ENCODE data around the gene FOXD2. TPM values are rescaled to one million over a fixed set of nuclear protein-coding genes. Genes with fewer than 3 reads are reported as not detected.

FOXD2 gene
- total and polyA plus RNA-seq, 2 of the 4 experiments (the other 2 are of a cell fraction) = under 0.01 to 0.03 TPM

DNA sequence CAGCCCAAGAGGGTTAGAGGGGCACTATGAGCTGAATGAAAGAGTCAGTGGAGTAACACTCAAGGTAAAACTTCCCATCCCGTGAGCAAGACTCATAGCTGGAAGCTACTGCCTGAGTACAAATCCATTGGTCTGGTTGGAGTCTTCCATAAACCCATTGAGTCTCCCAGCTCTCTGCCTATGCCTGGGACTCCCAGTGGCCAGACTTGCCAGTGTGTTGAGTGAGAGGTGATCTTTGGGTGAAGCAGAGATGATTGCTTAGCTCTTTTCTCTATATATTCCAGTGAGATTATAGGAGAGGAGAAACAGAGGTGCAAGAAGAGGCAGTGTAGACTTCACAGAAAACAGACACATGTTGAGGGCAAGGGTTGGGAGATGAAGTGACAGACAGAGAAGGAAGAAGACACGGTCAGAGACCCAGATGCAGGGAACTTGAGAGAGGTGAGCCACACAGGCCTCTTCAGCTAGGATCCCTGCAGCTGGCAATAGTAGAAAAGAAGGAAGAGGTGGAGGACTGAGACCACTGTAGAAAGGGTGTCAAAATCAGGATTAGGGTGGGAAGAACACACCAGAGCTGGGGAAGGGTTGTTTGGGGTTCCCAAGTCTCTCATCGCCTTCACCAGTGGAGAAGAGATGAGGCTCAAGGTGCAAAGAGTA lies 3.7 kb downstream of the FOXD2 start:
- 33% methylated on average over 1 of the region's 3 CpGs; no CpG with 5 or more reads in 1 of the 2 experiments for WGBS, 2 experiments (ENCODE audit: extremely low coverage in 2 of 2, insufficient read length in 1 of 2)
- H2AFZ ChIP-seq (replicated peaks; ENCODE audit: low read length, poor library complexity) = no peak overlapping the region
- dilution Hi-C loops (cut with HindIII; ENCODE audit: low sequenced_read_pairs, unreplicated experiment) = no loop called here
- in situ Hi-C loops (cut with MboI; ENCODE audit: low sequenced_read_pairs) = no loop called here
- H3K36me3 ChIP-seq (ENCODE audit: control insufficient read depth, insufficient read depth, low read length) = no peaks in the 10 kb centered on the region
- no peak overlapping the region for H2AK9ac ChIP-seq (replicated peaks; ENCODE audit: low read depth, low read length, poor library complexity)
- intact Hi-C loops (cut with micrococcal nuclease) = no loop called here
- no peak for ATAC-seq (ENCODE audit: low read depth)
- no peaks in the 10 kb centered on the region for H4K20me1 ChIP-seq (ENCODE audit: insufficient read depth, low read length)
- H3K4me2 ChIP-seq (ENCODE audit: low read depth, low read length) = no peak overlapping the region
- no peaks in the 10 kb centered on the region; a peak in 1 of 4 replicates for H3K79me1 ChIP-seq (ENCODE audit: low read depth in 1 of 2, low read length in 2 of 2)
- H3K9me3 ChIP-seq (ENCODE audit: control insufficient read depth, insufficient read depth, low read length) = peaks cover 6% of the 10 kb centered on the region; the same call in 1 of the 2 replicates
- ChIA-PET POLR2A (ENCODE audit: unreplicated experiment) (no interaction called here), CTCF (interaction anchor here (1.8 kb wide), 1 partner anchor 9 kb away, joined by 4 read pairs; no protein-coding TSS in a partner anchor)
- H2BK15ac ChIP-seq (ENCODE audit: low read depth, low read length) = no peak overlapping the region
- no peak overlapping the region for H4K91ac ChIP-seq (ENCODE audit: insufficient read depth, low read depth, low read length)
- no peak overlapping the region for H3K56ac ChIP-seq (ENCODE audit: extremely low read depth, insufficient read depth, low read length)
- no peak overlapping the region for H2BK5ac ChIP-seq (ENCODE audit: low read depth, low read length, poor library complexity, severe bottlenecking)
- no peak overlapping the region for H3K14ac ChIP-seq (replicated peaks; ENCODE audit: low read depth, low read length)
- no peak overlapping the region for H2BK120ac ChIP-seq (ENCODE audit: low read depth, low read length)
- no peak overlapping the region for H3K4ac ChIP-seq (ENCODE audit: low read depth, low read length)
- no peak overlapping the region for H3K23ac ChIP-seq (ENCODE audit: low read depth, low read length)
- H3K4me1 ChIP-seq (ENCODE audit: control insufficient read depth, insufficient read depth, low read length) = no peaks in the 10 kb centered on the region
- TF ChIP-seq NFE2L2 (IDR thresholded peaks at IDR 0.05; ENCODE audit: low read depth, low read length) (no peak), RFX5 (IDR thresholded peaks at IDR 0.05; ENCODE audit: low read depth, low read length) (no peak), POLR2A (IDR thresholded peaks at IDR 0.05; ENCODE audit: low read depth, low read length) (no peak), MAFK (IDR thresholded peaks at IDR 0.05; ENCODE audit: low read depth, low read length) (no peak), RCOR1 (IDR thresholded peaks at IDR 0.05; ENCODE audit: insufficient replicate concordance, low read length) (no peak), MXI1 (IDR thresholded peaks at IDR 0.05; ENCODE audit: borderline replicate concordance, low read depth, low read length) (no peak), MAZ (IDR thresholded peaks at IDR 0.05; ENCODE audit: borderline replicate concordance, low read depth, low read length) (no peak), SMC3 (IDR thresholded peaks at IDR 0.05; ENCODE audit: low read depth, low read length) (no peak), RAD21 (IDR thresholded peaks at IDR 0.05; ENCODE audit: low read length) (no peak), FOS (IDR thresholded peaks at IDR 0.05; ENCODE audit: low read depth, low read length) (no peak), BHLHE40 (IDR thresholded peaks at IDR 0.05; ENCODE audit: low read depth, low read length) (no peak), CHD1 (IDR thresholded peaks at IDR 0.05; ENCODE audit: low read depth, low read length) (no peak), CEBPB (IDR thresholded peaks at IDR 0.05; ENCODE audit: low read depth, low read length) (no peak)
- TF ChIP-seq, protein P1, sequence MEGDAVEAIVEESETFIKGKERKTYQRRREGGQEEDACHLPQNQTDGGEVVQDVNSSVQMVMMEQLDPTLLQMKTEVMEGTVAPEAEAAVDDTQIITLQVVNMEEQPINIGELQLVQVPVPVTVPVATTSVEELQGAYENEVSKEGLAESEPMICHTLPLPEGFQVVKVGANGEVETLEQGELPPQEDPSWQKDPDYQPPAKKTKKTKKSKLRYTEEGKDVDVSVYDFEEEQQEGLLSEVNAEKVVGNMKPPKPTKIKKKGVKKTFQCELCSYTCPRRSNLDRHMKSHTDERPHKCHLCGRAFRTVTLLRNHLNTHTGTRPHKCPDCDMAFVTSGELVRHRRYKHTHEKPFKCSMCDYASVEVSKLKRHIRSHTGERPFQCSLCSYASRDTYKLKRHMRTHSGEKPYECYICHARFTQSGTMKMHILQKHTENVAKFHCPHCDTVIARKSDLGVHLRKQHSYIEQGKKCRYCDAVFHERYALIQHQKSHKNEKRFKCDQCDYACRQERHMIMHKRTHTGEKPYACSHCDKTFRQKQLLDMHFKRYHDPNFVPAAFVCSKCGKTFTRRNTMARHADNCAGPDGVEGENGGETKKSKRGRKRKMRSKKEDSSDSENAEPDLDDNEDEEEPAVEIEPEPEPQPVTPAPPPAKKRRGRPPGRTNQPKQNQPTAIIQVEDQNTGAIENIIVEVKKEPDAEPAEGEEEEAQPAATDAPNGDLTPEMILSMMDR (conservative IDR thresholded peaks at IDR 0.05; ENCODE audit: low read depth, low read length) = no peak
- TF ChIP-seq, protein P2, sequence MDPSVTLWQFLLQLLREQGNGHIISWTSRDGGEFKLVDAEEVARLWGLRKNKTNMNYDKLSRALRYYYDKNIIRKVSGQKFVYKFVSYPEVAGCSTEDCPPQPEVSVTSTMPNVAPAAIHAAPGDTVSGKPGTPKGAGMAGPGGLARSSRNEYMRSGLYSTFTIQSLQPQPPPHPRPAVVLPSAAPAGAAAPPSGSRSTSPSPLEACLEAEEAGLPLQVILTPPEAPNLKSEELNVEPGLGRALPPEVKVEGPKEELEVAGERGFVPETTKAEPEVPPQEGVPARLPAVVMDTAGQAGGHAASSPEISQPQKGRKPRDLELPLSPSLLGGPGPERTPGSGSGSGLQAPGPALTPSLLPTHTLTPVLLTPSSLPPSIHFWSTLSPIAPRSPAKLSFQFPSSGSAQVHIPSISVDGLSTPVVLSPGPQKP (IDR thresholded peaks at IDR 0.05; ENCODE audit: borderline replicate concordance, low read depth, low read length) = no peak
- TF ChIP-seq, protein P3, sequence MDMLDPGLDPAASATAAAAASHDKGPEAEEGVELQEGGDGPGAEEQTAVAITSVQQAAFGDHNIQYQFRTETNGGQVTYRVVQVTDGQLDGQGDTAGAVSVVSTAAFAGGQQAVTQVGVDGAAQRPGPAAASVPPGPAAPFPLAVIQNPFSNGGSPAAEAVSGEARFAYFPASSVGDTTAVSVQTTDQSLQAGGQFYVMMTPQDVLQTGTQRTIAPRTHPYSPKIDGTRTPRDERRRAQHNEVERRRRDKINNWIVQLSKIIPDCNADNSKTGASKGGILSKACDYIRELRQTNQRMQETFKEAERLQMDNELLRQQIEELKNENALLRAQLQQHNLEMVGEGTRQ (IDR thresholded peaks at IDR 0.05; ENCODE audit: low read depth, low read length) = no peak
- no peak overlapping the region for H3K18ac ChIP-seq (ENCODE audit: low read depth, low read length)
- no peak overlapping the region for H2BK20ac ChIP-seq (ENCODE audit: low read depth, low read length)
- H3K9ac ChIP-seq (ENCODE audit: low read depth, low read length) = no peak overlapping the region
- H4K8ac ChIP-seq (ENCODE audit: low read depth in 2 of 2, low read length in 2 of 2) = no peak overlapping the region
- no peak overlapping the region for H3K27ac ChIP-seq (ENCODE audit: insufficient read depth, low read length)
- no peak overlapping the region for H3K4me3 ChIP-seq (ENCODE audit: insufficient read depth, low read depth, low read length)
- H4K5ac ChIP-seq (ENCODE audit: low read depth, low read length) = no peak overlapping the region
- H3K27me3 ChIP-seq (ENCODE audit: control insufficient read depth, insufficient read depth, low read length) = peaks cover 83% of the 10 kb centered on the region
- BruUV-seq (replicated peaks) = no TSS peak
- H3K9me1 ChIP-seq (ENCODE audit: insufficient read depth, low read length) = no peaks in the 10 kb centered on the region
- H2AK5ac ChIP-seq (ENCODE audit: low read depth, low read length) = no peak overlapping the region
- DNase-seq = no peak

Data from IMR-90 (cell line).